Vagina (tissue), 2 donors: ENCODE data around the gene OLFM4. TPM values are rescaled to one million over a fixed set of nuclear protein-coding genes. Genes with fewer than 3 reads are reported as not detected.
A peak's percentile ranks its signal among the peaks of the same experiment; 100 is the strongest.

ENCODE experiments used
- DNase-seq, 2 donors: peaks; one replicate each; pipeline ENCODE4 v3.0.0-alpha.2; 2017; ENCODE audit errors: extremely low spot score in 2 of 2
- H3K27ac ChIP-seq: fragments of 200-600 bp; sonication (generic); one replicate; pipeline ENCODE4 v1.5.1; 2019
- H3K27me3 ChIP-seq: fragments of 200-600 bp; sonication (generic); one replicate; pipeline ENCODE4 v1.5.1; 2019
- H3K36me3 ChIP-seq, 2 donors: fragments of 200-600 bp; sonication (generic); one replicate each; pipeline ENCODE4 v1.5.1; 2017 to 2019
- H3K4me1 ChIP-seq: fragments of 200-600 bp; sonication (generic); one replicate; pipeline ENCODE4 v1.5.1; 2019
- H3K4me3 ChIP-seq, 2 donors: fragments of 200-600 bp; sonication (generic); 1 replicate in 1 of 2; 2 replicates in 1 of 2; pipeline ENCODE4 v1.5.1; 2016 to 2019
- H3K9me3 ChIP-seq: fragments of 200-600 bp; sonication (generic); one replicate; pipeline ENCODE4 v1.5.1; 2019
- CTCF ChIP-seq, 3 experiments: fragments of 450-650 bp in 2 of 3; fragments of 200-600 bp in 1 of 3; sonication (generic) in 1 of 3; IDR thresholded peaks; one replicate each; pipeline ENCODE4 v1.5.1; 2017 to 2019; ENCODE audit warnings: antibody characterized with exemption in 3 of 3, mild to moderate bottlenecking in 2 of 3, moderate library complexity in 2 of 3
- POLR2A ChIP-seq, 2 donors: fragments of 450-650 bp; IDR thresholded peaks; one replicate each; pipeline ENCODE4 v1.6.1; 2017; ENCODE audit warnings: antibody characterized with exemption in 2 of 2, mild to moderate bottlenecking in 2 of 2, moderate library complexity in 2 of 2
- POLR2AphosphoS5 ChIP-seq, 2 donors: sonication (generic); formaldehyde crosslinking; IDR thresholded peaks; one replicate each; pipeline ENCODE4 v1.9.0; 2017; ENCODE audit warnings: antibody characterized with exemption in 2 of 2, mild to moderate bottlenecking in 2 of 2, low read depth in 1 of 2; ENCODE audit not compliant: insufficient read depth in 1 of 2
- intact Hi-C: fragments of 100-400 bp; cut with DNase I; formaldehyde crosslinking; loops from one replicate; pipeline ENCODE4 v1.15.1; 2023
- total RNA-seq: library from RNA; depleted of rRNA; stranded (reverse); fragments of >200 nt; gene quantifications from one replicate; pipeline ENCODE4 v1.2.3, GENCODE V29; 2016

OLFM4 gene
- 50.1 TPM for total RNA-seq

DNA sequence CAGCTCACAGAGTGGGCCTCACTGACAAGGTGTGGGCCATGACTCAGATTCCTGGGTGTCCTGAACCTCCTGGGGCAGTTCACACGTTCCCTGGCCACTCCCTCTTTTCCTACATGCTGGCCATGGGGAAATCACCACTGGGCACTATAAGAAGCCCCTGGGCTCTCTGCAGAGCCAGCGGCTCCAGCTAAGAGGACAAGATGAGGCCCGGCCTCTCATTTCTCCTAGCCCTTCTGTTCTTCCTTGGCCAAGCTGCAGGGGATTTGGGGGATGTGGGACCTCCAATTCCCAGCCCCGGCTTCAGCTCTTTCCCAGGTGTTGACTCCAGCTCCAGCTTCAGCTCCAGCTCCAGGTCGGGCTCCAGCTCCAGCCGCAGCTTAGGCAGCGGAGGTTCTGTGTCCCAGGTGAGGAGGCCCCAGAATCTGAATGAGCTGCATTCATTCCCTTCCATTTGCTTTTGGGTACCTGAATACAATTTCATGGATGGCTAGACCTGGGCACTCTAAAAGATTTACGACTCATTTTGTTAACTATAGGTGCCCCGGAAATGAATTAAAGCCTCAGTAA, at the start of gene OLFM4:
Gene OLFM4 (plus strand): TSS at position 177 of the 567 bp plus-strand sequence. CDS start 24 bp downstream, at position 201.
- no peak for TF ChIP-seq POLR2A (IDR thresholded peaks at IDR 0.05)
- TF ChIP-seq POLR2AphosphoS5 (IDR thresholded peaks at IDR 0.05; ENCODE audit: insufficient read depth in 1 of 2, low read depth in 1 of 2) = no peak
- no peak for TF ChIP-seq CTCF (IDR thresholded peaks at IDR 0.05)
- intact Hi-C loops = no loop called here
- no peaks in the 10 kb centered on the region for H3K4me1 ChIP-seq
- H3K9me3 ChIP-seq = no peaks in the 10 kb centered on the region
- no peak within 1 kb of the TSS for H3K4me3 ChIP-seq
- H3K27ac ChIP-seq = no peak within 1 kb of the TSS
- DNase-seq = no peak
- no peaks in the 10 kb centered on the region for H3K27me3 ChIP-seq
- no peaks in the 10 kb centered on the region for H3K36me3 ChIP-seq

- Histone ChIP-seq H3K27me3 (no peaks in the 10 kb centered on the region), H3K27ac (no peak overlapping the region), H3K4me1 (no peaks in the 10 kb centered on the region), H3K36me3 (no peaks in the 10 kb centered on the region), H3K9me3 (no peaks in the 10 kb centered on the region), H3K4me3 (no peak overlapping the region)
- no peak for DNase-seq
- intact Hi-C loops = no loop called here
- TF ChIP-seq POLR2A (IDR thresholded peaks at IDR 0.05) (no peak), POLR2AphosphoS5 (IDR thresholded peaks at IDR 0.05; ENCODE audit: insufficient read depth in 1 of 2, low read depth in 1 of 2) (no peak), CTCF (IDR thresholded peaks at IDR 0.05) (no peak)
These were observed 49.6 kb upstream of the OLFM4 start for GRCh38 chr13:52978989-52979388.

GRCh38 chr13:52980695-52981094, 47.9 kb upstream of the OLFM4 start:
- no peak for DNase-seq
- Histone ChIP-seq H3K4me1 (no peaks in the 10 kb centered on the region), H3K4me3 (no peak overlapping the region), H3K27me3 (no peaks in the 10 kb centered on the region), H3K9me3 (no peaks in the 10 kb centered on the region), H3K36me3 (no peaks in the 10 kb centered on the region), H3K27ac (no peak overlapping the region)
- TF ChIP-seq CTCF (IDR thresholded peaks at IDR 0.05) (no peak), POLR2AphosphoS5 (IDR thresholded peaks at IDR 0.05; ENCODE audit: insufficient read depth in 1 of 2, low read depth in 1 of 2) (peak in 1 of 2 donors; percentile 16), POLR2A (IDR thresholded peaks at IDR 0.05) (no peak)
- intact Hi-C loops = no loop called here

DNA sequence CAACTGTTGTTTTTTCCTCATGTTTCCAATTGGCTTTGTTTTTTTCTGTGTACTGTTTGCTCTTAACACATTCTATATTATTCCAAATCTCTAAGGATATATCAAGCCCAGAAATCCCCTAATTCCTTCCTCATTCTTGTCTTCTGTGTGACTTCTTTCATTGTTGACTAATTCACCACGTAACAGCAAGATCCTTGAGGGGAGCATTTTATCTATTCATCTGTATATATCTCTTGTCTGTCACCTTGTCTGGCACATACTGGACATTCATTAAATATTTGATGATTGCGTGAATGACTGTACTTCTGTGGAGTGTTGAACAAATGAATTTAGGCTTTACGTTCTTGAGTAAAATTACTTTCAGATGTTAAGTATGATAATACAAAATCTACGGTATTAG, 44.8 kb upstream of the OLFM4 start:
- H3K4me1 ChIP-seq = no peaks in the 10 kb centered on the region
- intact Hi-C loops = no loop called here
- H3K36me3 ChIP-seq = no peaks in the 10 kb centered on the region
- no peaks in the 10 kb centered on the region for H3K27me3 ChIP-seq
- no peak for DNase-seq
- H3K27ac ChIP-seq = no peak overlapping the region
- TF ChIP-seq CTCF (IDR thresholded peaks at IDR 0.05) = no peak
- no peak for TF ChIP-seq POLR2AphosphoS5 (IDR thresholded peaks at IDR 0.05; ENCODE audit: insufficient read depth in 1 of 2, low read depth in 1 of 2)
- no peak for TF ChIP-seq POLR2A (IDR thresholded peaks at IDR 0.05)
- no peaks in the 10 kb centered on the region for H3K9me3 ChIP-seq
- H3K4me3 ChIP-seq = no peak overlapping the region

DNA sequence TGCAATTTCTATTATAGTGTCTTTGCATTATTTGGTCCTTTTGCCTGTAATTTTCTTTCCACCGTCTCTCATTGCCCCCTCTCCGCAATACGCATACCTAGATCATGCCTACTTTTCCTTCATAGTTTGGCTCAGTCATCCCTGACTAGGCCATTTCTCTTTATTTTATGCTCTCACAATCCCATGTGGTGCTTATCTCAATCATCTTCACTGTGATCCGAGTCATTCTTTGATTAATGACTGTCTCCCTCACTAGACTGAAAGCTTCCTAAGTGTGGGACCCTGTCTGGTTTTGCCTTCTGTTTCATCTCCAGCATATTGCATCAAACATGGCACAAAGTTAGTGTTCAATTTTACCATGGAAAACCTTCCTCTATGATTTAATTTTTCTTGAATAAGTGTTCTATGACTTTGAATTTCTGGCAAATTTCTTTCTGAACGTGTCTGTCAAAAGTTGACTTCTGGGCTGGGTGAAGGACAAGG, 43.7 kb upstream of the OLFM4 start:
- no peaks in the 10 kb centered on the region for H3K9me3 ChIP-seq
- intact Hi-C loops = no loop called here
- no peak overlapping the region for H3K27ac ChIP-seq
- TF ChIP-seq POLR2AphosphoS5 (IDR thresholded peaks at IDR 0.05; ENCODE audit: insufficient read depth in 1 of 2, low read depth in 1 of 2) (no peak), CTCF (IDR thresholded peaks at IDR 0.05) (no peak), POLR2A (IDR thresholded peaks at IDR 0.05) (no peak)
- no peak for DNase-seq
- H3K36me3 ChIP-seq = no peaks in the 10 kb centered on the region
- H3K4me3 ChIP-seq = no peak overlapping the region
- no peaks in the 10 kb centered on the region for H3K27me3 ChIP-seq
- no peaks in the 10 kb centered on the region for H3K4me1 ChIP-seq
